HG03354 (cell line): ENCODE results near the gene TMEM165.
"Not testable (repeated sequence)": the region's sequence is repeated elsewhere in the genome, so short reads cannot be mapped to it uniquely, and the experiment has no call there.

Experiments
- ATAC-seq: cut with Tn5 transposase; IDR thresholded peaks from one replicate; pipeline ENCODE4 v1.9.1; 2021; ENCODE audit warnings: mild to moderate bottlenecking; ENCODE audit not compliant: unreplicated experiment, poor library complexity, severe bottlenecking

TMEM165 gene

DNA sequence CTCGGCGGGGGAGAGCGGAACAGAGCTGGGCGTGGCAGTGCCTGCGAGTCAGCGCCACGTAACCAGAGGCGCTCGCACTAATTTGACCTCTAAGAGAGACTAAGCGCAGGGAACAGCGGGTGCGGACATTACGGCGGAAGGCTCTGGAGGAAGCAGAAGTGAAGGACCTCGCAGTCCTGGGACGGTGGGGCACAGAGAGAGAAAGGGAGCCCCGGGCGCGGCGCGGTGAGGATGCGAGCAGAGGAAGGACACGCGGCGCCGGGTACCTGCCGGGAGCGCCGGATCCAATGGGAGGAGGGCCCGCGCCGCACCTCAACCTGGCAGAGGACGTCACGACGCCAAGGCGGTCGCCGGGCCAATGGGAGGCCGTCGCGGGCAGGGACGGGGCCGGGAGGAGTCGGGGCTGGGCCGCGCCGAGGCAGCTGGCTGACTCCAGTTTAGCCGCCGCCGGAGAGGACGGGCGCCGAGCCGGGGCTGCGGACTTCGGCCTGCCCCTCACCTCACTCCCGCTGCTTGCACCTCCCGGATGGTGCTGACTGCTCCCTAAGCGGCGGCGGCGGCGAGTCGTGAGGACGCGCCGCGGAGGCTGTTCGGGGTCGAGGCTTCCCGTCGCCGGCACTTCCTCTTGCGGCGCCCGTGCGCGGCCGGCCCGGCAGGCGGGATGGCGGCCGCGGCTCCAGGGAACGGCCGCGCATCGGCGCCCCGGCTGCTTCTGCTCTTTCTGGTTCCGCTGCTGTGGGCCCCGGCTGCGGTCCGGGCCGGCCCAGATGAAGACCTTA is at the start of gene TMEM165:
Gene TMEM165, plus strand, starts transcription at position 429 of the 779 bp plus-strand sequence. Its CDS starts 233 bp downstream, at position 662.
- ATAC-seq: peak; percentile 94

- peak; percentile 94 for ATAC-seq
Measured at GRCh38 chr4:55345980-55346850, 49.5 kb upstream of the TMEM165 start, which contains the start of gene SRD5A3. SRD5A3 (plus strand) TSS chr4:55346242; CDS start chr4:55346337, 95 bp downstream.

GRCh38 chr4:55346851-55347255 is 48.9 kb upstream of the TMEM165 start:
- ATAC-seq: no peak

GRCh38 chr4:55347610-55348228 is 48.0 kb upstream of the TMEM165 start:
- ATAC-seq: no peak

- no peak for ATAC-seq
Measured at GRCh38 chr4:55348466-55348865, 47.3 kb upstream of the TMEM165 start.

DNA sequence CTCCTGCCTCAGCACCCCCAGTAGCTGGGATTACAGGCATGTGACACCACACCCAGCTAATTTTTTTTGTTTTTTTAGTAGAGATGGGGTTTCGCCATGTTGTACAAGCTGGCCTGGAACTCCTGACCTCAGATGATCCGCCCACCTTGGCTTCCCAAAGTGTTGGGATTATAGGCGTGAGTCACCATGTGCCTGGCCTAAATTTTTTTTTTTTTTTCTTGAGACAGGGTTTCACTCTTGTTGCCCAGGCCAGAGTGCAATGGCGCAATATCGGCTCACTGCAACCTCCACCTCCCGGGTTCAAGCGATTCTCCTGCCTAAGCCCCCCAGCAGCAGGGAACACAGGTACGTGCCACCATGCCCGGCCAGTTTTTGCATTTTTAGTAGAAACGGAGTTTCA is 44.9 kb upstream of the TMEM165 start:
- not testable (repeated sequence) for ATAC-seq

DNA sequence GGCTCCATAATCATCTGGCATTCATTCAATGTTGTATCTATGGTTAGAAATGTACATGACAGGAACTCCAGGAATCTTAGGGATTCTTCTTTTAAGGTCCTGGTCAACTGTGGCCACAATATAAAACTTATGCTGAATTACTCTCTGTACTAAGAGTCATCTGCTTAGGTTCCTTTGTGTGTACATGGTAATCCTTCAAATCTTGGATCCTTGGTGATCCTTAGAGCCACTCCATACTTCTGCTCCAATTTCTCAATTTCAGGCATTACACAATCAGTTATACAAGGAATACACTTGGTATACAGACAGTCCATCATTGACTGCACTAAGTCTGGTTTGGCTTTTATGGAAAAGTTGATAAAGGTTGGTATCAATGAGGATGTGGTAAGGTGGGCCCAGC is 43.9 kb upstream of the TMEM165 start:
- ATAC-seq: no peak

DNA sequence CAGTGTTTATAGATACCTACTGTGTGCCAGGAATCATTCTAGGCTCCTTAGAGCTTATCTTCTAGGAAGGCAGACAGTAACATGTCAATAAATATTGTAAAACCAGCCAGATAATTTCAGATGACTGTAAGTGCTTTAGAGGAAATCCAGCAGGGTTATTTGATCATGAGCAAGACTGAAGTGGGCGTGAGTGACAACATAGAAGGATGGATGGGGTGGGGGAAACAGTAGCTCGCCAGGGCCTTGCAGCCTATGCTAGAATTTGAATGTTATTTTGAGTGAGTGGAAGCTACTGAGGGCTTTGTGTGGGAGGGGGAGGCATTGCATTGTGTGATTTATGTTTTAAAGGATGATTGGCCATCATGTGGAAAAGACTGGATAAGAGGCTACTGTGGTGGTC is 43.0 kb upstream of the TMEM165 start:
- ATAC-seq: no peak

DNA sequence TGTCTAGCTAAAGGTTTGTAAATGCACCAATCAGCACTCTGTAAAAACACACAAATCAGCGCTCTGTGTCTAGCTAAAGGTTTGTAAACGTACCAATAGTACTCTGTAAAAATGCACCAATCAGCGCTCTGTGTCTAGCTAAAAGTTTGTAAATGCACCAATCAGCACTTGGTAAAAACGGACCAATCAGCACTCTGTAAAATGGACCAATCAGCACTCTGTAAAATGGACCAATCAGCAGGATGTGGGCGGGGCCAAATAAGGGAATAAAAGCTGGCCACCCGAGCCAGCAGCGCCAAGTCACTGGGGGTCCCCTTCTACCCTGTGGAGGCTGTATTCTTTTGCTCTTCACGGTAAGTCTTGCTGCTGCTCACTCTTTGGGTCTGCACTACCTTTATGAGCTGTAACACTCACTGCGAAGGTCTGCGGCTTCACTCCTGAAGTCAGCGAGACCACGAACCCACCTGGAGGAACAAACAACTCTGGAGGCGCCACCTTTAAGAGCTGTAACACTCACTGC is 42.5 kb upstream of the TMEM165 start:
- ATAC-seq: not testable (repeated sequence)

DNA sequence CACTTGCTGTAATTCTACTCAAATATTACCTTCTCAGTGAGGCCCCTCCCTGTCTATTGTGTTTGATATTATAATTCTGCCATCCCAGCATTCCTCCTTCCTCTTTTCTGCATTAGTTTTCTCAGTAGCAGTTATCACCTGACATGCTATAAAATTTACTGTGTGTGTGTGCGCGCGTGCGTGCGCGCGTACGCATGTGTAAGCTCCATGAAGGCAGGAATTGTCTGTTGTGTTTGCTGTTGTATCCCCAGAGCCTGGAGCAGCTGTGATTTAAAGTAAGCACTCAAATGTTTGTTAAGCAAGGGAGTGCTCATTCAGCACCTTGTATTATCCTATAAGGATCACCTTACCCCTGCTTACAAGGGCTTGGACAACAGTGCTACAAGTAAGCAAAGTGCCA is 41.1 kb upstream of the TMEM165 start:
- no peak for ATAC-seq

GRCh38 chr4:55355555-55355954 is 40.2 kb upstream of the TMEM165 start:
- ATAC-seq: no peak

- ATAC-seq: no peak
Measured at GRCh38 chr4:55356991-55357461, 38.7 kb upstream of the TMEM165 start.

DNA sequence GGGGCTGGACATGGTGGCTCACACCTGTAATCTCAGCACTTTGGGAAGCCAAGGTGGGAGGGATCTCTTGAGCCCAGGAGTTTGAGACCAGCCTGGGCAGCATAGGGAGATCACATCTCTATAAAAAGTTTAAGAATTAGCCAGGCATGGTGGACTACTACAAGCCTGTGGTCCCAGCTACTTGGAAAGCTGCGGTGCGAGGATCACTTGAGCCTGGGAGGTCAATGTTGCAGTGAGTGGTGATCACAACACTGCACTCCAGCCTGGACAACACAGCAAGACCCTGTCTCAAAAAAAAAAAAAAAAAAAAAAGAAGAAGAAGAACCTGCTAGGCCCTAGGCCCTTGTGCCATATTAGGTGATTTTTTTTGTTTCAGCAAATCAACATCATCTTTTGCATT is 37.5 kb upstream of the TMEM165 start:
- ATAC-seq: peak; percentile 6

- ATAC-seq: peak; percentile 85
Measured at GRCh38 chr4:55358668-55359067, 37.1 kb upstream of the TMEM165 start.

DNA sequence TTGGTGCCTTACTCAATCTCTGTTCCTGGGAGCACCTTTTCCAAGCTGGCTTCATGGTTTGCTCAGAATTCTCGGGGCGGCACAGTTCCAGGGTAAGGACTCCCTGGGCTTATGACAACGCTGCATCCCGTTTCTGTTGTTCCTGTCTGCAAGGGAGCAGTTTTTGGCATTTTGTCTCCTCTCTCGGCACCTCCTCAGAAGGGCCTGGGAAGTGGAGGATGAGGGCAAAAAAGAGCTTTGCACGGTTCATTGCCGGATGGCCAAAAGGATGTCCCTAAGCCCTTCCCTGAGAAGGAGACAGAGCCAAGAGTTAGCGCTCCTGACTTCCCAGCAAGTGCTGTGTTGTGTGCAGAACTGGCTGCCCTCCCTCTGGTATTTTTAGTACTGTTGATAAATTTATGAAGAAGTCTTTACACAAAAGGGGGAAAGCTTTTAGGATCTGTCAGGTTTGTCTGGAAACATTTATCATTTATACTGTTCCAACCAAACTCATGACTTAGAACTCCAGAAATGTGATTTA is 36.3 kb upstream of the TMEM165 start:
- ATAC-seq: no peak

GRCh38 chr4:55362938-55363337 is 32.8 kb upstream of the TMEM165 start:
- not testable (repeated sequence) for ATAC-seq

GRCh38 chr4:55363691-55364351 is 31.9 kb upstream of the TMEM165 start:
- ATAC-seq: no peak

DNA sequence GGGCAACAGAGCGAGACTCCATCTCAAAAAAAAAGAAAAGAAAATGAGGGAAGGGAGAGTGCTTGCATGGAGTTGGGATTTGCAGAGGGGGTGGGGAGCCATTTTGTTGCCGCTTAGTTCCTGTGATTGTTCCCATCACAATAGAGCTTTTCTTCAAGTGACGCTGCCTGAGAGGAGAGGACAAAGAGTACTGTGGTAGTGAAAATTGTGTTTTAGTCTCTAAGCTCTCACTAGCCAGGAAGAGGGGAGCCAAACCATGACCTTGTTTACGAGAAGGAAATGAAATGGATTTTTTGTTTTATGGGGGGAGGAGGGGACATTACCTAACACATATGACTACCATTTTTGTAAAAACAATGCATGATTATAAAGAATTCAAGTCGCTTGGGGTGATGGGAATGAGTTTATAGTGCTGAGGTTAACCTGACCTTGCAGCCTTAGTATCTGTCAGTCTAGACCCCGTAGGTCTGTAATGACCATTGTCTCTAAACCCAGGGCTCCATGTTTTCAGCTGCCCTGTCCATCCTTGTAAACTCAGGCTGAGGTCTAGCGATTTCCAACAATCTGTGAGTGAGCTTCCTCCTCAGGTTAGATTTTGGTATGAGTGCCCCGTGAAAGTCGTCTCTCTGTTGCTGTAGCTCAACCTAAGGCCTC is 30.9 kb upstream of the TMEM165 start:
- no peak for ATAC-seq

- ATAC-seq: no peak
Measured at GRCh38 chr4:55365345-55365728, 30.4 kb upstream of the TMEM165 start.
